Activated CD4-positive, alpha-beta T cell treated with anti-CD3 and anti-CD28 coated beads, Interleukin-2, amount 50 U/mL, for 24 hours (primary cell): ENCODE measurements around the gene PAK6.

Source experiments
- DNase-seq, 2 donors: peaks; one replicate each; pipeline ENCODE4 v3.0.0-alpha.2; 2020; ENCODE audit warnings: low read depth in 1 of 2, low spot score in 1 of 2

The PAK6 gene

DNA sequence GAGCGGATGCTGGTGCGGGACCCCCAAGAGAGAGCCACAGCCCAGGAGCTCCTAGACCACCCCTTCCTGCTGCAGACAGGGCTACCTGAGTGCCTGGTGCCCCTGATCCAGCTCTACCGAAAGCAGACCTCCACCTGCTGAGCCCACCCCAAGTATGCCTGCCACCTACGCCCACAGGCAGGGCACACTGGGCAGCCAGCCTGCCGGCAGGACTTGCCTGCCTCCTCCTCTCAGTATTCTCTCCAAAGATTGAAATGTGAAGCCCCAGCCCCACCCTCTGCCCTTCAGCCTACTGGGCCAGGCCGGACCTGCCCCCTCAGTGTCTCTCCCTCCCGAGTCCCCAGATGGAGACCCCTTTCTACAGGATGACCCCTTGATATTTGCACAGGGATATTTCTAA, 37.1 kb downstream of the PAK6 start:
- DNase-seq = no peak

DNA sequence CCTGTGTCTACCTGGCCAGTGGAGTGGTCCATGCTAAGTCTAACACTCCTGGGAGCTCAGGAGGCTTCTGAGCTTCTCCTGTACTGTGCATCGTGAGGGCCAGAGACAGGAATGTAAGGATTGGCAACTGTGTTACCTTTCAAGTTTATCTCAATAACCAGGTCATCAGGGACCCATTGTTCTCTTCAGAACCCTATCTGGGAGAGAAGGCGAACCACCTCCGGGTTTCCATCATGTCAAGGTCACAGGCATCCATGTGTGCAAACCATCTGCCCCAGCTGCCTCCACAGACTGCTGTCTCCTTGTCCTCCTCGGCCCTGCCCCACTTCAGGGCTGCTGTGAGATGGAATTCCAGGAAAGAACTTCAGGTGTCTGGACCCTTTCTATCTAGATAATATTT, 38.1 kb downstream of the PAK6 start:
- no peak for DNase-seq

DNA sequence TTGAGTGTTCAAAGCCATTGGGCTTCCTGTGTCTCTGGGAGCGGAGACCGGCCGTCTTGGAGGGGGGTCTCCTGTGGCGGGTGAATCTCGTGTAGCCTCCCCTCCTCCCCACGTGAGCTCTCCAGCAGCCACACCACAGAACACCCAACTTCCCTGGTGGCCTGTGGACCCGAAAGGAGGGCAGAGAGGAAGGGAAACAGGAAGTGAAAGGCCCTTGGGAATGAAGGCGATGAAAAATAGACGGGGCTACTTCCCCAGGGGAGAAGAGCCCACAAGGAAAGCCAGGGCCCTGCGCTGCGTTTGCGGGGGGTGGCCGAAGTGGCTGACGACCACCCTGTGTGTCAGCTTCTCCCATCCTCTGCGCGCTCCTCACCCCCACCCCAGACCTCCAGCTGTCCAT, 38.6 kb downstream of the PAK6 start:
- no peak for DNase-seq

DNA sequence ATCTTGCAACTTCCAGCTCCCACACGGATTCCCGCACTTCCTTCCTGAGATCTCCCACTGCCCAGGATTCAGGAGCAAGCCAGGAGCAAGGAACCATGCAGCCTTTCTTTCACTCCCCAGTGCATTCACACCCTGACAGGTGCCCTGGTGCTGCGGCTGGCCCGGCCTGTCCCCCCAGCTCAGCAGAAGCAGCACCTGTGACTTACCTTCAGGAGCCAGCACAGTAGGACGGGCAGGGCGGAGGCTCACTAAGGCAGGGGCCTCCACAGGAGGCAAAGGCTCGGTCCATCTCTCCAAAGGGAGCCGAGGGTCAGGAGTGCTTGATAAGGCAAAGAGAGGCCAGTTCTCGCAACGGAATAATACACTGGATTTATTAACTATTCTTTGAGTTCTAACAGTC, 39.2 kb downstream of the PAK6 start:
- DNase-seq = no peak

DNA sequence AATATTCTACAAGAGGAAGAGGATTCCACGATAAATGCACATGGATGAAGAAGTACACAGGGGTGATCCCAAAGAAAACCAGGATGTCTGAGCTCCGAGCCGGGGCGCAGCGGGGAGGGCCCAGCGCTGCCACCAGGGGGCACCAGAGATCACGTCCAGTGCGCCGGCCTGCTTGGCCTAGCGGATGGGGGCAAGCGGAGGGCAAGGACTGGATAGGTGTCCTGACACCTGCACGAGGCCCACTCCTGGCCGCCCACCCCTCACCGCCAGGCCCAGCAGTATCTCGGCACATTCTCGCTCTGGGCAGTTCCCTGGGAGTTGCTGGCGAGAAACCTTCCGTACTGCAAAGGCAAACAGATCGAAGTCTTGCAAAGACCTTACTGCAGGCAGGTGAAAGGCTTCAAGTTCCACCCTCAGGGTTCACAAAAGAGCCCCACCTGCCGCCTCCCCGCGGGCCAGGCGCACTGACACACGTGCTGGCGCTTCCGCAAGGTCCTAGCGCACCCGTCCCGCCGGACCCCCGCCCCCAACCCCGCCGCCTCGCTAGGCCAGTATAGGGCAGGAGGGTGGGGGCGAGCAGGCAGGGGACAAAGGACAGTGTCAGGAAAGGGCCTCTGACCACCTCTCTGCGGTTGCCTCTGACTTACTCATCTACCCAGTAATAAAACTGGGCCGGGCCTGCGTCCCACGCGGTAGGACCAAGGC, 40.7 kb downstream of the PAK6 start:
- peak; percentile 50 to 64 for DNase-seq

DNA sequence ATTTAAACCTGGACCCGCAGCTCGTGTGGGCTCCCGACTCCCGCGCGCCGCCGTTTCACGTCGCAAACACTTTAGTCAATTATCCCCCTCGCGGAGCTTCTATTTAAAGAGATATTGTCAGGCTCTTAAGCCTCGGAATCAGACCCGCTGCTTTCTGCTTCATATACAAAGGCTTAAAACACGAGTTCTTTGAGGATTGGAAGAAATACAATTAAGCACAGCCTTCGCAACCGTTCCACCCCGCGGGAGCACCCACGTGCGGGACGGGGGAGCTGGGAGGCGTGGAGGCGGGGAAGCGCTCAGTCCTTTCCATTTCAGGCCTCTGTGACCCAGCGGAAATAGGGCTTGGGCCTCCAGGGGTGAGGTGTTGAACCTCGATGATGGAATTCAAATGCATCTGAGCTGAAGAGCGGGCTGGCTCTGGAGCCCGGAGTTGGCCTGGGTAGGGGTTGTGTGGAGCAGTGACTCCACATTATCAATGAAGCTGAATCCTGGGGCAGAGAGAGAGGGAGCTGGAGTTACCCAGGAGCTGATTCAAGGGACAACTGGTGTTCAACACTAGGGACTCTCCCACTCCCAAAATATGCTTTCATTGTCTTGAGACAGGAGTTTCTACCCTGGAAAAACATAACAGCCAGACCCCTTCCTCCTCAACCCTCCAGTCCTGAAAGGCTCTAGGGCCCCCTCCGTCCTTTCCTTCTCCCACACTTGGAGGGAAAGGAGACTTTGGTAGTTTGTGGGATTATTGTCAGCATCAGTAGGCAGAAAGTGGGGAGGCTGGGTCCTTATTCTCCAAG, 41.6 kb downstream of the PAK6 start:
- no peak for DNase-seq

DNA sequence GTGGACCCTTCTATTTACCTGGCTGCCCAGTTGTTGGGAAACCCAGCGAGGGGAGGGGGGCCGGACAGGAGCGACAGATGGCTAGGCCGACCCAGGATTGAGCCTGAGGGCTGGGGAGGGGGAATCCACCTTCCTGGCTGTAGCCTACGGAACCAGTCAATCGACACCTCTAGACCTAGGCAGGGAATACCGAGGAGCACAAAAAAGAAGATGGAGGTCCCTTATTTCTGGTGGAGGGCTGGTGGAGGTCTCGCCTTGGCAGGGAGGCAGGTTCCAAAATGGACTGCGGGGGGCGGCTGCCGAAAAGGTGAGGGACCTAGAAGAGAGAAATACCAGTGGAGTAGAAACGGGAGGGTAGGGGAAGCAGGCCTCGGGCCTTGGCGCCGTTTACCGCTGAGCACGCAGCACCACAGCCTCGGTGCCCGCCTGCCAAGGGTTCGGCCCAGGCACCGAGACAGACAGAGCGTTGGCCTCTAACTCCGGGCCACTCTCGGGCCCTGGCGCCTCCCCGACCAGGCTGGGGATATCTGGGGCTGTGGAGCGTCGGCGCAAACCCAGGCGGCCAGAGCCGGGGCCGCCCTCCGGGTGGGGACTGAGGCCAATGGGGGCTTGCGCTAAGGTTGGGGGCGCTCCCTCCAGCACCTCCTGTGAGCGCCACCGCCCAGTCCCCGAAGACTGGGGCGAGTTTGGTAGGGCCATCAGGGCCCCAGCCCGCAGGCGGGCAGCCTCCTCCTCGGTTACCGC, 42.4 kb downstream of the PAK6 start:
- DNase-seq = no peak

DNA sequence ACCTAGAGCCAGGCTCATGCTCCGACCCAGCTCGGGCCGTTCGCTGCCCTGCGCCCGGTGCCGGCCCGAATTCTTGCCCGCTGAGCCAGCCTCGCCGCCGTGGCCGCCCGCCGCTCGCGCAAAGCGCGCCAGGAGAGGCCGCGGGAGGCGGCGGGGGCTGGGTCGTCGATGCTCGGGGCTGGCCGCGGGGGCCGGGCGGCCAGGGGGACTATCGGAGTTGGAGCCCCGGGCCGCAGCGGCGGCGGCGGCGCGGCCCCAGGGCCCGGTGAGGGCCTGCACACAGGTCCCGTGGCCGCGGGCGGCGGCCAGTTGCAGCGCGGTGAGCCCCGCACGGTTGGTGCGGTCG, 42.9 kb downstream of the PAK6 start:
- no peak for DNase-seq

DNA sequence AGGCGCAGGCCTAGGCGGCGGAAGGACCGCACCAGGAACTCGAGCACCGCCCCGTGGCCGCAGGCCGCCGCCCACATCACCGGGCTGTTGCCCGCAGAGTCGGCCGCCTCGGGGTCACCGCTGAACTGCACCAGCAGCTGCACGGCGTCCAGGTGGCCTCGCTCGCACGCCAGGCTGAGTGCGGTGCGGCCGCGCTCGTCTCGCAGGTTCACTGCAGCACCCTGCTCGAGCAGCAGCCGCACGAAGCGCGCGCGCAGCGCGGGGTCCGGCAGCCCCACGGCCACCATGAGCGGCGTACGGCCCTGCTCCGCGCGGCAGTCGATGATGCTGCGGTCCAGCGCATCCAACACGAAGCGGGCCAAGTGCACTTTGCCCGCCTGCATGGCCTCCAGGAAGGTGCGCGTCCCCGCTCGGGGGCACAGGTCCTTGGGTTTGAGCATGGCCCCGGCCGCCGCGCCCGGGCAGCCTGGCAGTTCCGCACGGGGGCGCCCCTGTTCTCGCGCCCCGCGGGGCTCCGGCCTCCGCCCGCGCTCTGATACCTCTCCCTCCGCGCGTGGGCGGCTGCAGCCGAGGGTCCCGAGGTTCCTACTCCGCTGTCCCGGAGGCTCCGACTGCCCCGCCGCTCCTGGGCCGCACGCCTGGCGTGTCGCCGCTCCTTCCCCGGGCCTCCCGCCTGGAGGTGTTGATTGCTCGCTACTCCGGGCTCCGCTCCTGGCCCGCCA, 43.4 kb downstream of the PAK6 start:
- peak in 1 of 2 donors; percentile 18 for DNase-seq

DNA sequence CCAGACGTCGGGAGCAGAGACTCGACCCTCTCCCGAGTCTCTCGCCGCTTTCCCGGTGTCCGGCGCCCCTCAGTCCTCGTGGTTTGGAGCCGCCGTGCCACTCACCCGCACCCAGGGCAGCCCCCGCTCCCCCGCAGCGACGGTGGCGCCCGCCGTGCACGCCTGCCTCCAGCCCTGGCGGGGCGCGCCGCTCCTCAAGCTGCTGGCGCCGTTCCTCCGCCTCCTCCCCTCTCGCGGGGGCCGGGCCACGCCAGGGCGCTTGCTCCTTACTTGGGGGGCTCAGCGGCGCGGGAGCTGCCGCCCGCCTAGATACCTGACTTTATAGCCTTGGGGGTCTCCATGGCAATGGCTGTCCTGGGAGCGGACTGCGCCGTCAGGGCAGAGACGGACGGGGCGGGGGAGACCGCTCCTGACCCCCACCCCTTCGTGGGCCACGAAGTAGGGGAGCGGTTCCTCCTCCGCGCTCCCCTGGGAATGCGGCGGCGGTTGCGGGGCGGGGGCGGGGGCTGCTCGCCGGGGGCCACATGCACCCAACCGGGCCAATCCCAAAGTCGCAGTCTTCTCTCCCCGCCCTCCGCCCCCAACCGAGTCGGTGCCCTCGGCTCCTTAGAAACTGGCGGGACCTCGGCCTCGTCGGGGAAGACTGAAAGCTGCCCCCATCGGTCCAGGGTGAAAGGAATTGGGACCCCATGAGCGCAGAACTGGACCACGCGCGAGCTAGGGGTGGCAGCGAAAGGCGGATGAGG, 44.2 kb downstream of the PAK6 start, which contains the start of gene ANKRD63:
TSS of gene ANKRD63 (minus strand) at position 196 of the 746 bp plus-strand sequence. CDS start 478 bp downstream, outside the sequence.
- peak; percentile 17 to 20 for DNase-seq

DNA sequence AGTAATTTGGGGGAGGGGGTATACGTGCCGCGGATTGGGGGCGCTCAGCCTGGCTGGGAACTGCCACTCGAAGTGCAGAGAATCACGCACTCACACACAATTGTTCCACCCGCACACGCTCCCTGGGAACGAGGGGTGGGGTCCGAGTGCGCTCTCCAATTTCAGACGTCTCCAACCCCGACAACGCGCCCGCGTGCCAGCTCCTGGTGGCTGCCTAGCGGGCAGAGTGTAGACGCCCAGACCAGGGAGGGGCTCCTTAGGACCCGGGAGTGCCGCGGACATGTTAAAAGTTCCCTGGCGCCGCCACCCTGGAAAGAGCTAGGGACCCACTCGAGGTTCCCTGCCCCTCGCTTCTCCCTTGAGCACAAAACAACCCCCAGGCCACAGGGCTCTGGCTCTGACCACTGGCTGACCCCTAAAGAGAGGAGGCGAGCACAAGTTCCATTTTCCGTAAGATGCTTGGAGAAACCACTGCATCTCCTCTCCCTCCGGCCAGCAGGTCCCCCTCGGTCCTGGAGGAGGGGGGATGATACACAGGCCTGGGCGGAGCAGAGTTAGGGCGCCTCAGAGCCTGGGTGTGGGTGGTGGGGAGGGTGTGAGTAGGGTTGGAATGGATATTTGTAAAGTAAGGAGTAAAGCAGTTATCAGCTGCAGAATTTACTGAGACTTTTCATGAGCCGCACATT, 44.9 kb downstream of the PAK6 start:
- no peak for DNase-seq

DNA sequence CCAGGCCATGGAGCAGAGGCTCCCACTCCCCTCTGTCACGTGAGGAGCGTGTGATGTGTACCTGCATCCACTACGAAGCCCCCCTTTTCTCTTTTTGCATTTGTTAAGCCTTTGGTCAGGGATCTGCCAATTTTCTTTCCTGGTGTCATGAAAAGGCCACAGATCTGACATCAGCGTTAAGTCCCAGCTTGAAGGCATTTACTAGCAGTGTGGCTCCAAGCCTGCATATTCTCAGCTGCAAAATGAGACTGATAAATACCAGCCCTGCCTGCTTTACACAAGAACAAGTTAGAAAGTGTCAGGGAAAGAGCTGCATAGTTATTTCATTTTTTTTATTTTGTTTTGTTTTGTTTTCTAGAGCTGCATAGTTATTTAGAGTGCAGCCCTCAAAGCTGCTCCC, 46.3 kb downstream of the PAK6 start:
- no peak for DNase-seq

DNA sequence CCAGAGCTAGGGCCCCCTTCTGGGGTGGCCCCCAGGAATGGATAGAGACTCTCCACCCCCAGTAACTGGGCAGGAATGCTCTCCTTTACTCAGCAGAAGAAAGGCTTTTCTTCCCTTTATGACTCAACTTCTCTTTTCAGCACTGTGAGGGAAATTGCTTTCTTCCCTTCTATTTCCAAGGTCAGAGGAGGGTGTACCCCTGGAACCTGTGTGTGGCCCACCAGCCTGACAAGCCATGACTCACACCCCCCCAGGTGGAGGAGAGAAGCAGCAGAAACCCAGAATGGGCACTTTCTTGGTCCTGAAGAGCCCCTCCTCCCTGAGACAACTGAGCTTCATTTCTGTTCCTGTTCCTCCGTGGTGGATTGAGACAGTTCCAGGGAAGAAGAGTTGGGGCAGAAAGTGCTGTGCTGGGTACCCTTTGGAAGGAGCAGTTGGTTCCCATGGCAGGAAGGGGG, 46.7 kb downstream of the PAK6 start:
- DNase-seq = no peak

DNA sequence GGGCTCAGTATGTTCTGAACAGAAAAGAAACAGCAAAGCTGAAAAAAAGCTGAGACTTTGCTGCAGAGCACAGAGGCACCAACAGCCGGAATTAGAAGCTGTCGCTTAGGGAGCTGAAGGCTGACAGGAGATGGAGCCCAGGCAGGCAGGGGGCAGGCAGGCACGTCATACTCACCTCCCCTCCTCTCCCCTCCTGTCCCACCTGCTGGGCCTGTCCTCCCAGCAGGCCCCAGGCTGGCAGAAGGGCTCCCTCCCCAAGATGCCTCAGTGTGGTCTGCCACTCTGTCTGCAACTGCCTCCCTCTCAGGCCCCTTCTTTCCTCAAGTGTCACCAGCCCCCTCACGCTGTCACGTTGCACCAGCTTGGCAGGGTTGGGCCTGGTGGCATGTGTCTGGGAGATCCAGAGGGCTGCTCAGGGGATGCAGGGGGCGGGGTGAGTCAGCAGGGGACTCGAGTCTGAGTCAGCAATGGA, 47.2 kb downstream of the PAK6 start:
- no peak for DNase-seq

DNA sequence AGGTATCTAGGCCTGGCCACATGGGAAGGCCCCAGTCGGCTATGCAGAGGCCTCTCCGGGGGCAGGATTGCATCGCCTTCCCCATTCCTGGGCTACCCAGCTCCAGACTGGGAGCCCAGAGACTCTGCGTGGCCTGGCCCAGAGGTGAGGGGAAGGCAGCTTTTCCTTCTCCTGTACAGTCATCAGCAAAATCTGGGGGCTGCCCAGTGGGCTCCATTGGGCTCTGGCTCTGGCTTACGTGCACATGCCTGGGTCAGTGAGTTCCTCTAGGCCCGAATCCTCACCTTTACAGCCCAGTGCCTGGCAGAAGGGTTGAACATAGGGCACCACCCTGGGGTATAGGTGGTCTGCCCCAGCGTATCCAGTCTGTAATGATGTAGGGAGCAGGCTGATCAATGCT, 47.9 kb downstream of the PAK6 start:
- no peak for DNase-seq

DNA sequence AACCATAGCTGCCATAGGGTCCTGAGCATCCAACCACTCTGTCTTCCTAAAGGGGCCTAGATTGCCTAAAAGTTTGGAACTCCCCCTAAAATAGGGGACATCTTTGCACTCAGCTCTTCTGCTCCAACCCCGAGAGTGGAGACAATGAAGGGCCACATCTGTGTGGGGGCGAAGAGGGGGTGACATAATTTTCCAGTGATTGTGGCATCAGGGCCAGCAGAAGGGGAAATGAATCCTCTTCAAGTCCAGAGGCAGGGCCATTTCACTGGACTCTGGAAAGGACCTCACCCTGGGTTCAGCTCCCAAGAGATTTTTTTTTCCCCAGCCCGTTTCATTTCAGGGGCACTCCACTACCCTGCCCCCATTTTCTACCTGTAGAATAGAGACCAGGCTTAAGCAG, 48.6 kb downstream of the PAK6 start:
- DNase-seq = no peak

DNA sequence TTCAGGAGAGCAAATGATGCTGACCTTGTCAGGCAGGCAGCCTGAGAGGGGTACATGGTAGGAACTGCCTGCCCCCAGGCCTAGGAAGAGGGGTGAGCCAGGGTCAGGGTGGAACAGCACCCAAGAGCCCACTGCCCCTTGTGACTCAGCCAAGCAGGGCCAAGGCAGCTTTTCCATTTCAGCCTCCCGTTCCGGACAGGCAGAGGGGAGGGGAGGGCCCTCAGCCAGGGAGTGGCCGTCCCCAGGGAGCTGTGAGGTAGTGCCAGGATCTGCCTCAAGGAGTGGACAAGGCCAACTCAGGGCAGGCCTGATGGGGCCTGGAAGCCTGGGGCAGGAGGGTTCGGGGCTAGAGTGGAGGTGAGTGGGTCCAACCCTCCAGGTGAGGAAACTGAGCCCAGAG, 49.1 kb downstream of the PAK6 start:
- no peak for DNase-seq

DNA sequence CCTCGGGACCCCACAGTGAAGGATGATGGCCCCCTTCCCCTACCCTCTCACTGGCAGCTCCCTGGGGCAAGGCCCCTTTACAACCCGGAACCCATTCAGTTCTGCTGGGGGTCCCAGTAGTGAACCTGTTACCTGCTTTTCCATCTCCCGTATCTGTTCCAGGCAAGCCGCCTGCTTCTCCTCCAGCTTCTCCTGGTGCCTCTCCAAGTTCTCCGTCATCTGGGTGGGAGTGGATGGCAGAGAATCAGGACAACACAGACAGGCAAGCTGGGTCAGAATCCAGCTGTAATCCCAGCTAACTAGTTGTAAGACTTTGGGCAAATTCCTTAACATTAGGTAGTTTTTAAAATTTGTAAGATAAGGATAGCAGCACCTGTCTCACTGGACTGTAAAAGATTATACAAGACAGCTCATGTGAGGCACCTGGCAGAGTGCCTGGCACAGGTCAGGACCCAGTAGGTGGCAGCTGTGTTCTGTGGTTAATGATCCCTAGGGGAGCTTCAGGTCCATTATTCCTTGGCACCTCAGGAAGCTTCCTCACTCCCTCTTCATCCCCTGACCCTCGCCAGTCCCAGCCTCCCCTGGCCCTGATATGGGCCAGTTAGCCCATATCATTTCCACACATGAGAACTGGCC, 50.4 kb downstream of the PAK6 start:
- DNase-seq = no peak

DNA sequence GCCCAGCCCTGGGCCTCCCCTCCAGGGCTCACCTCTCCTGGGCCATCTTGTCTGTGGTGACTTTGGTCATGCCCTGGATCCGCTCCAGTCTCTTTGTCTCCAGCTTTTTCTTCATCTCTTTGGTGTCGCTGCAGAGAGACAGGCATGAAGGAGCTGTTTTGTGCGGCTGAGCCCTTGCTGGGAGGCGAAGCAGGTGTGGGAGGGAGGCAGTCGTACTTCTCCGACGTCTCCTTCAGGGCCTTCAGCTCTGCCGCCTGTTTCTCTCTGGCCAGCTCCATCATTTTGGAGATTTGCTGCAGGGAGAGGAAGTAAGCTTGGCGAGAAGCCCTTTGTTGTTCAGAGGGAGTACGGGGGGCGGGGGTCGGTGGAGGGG, 51.7 kb downstream of the PAK6 start:
- no peak for DNase-seq
